NB4 (cell line): Measurements from ENCODE around the gene CELF1.
A peak's percentile ranks its signal among the peaks of the same experiment; 100 is the strongest.

ENCODE experiments used
- DNase-seq: peaks from one replicate; pipeline ENCODE4 v3.0.0; 2010; ENCODE audit warnings: low read depth
- H3K4me3 ChIP-seq: one replicate; pipeline ENCODE4 v1.5.1; 2011; ENCODE audit warnings: mild to moderate bottlenecking, low read depth, low read length, moderate library complexity
- MYC ChIP-seq: IDR thresholded peaks from 2 replicates; pipeline ENCODE4 v1.6.1; 2011; ENCODE audit warnings: low read depth, low read length
- POLR2A ChIP-seq: IDR thresholded peaks from 2 replicates; pipeline ENCODE4 v1.6.1; 2011; ENCODE audit warnings: mild to moderate bottlenecking; ENCODE audit not compliant: insufficient read length; ENCODE audit errors: extremely low read depth
- TF ChIP-seq, protein P1 (sequence below): IDR thresholded peaks from one replicate; pipeline ENCODE4 v1.5.1; 2012; ENCODE audit warnings: low read depth, low read length
- TF ChIP-seq, protein P2 (sequence below): IDR thresholded peaks from 2 replicates; pipeline ENCODE4 v1.6.1; 2011; ENCODE audit warnings: low read depth, low read length

CELF1 gene

DNA sequence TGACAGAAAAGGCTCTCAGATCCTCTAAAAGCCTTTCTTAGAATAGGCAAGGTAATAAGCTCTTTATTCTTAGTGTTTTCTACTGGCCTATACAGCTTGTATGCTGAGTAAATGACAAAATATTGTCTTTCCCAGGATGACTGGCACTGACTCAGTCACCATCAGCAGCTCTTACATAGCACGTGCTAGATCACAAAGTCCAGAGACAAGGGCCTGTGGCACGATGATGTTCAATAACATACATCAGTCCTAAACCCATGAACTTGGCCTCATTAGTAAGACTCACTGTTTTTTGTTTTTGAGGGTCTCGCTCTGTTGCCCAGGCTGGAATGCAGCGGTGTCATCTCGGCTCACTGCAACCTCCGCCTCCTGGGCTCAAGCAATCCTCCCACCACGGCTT lies 42.7 kb downstream of the CELF1 start:
- no peak overlapping the region for H3K4me3 ChIP-seq
- no peak for DNase-seq
- TF ChIP-seq, protein P1, sequence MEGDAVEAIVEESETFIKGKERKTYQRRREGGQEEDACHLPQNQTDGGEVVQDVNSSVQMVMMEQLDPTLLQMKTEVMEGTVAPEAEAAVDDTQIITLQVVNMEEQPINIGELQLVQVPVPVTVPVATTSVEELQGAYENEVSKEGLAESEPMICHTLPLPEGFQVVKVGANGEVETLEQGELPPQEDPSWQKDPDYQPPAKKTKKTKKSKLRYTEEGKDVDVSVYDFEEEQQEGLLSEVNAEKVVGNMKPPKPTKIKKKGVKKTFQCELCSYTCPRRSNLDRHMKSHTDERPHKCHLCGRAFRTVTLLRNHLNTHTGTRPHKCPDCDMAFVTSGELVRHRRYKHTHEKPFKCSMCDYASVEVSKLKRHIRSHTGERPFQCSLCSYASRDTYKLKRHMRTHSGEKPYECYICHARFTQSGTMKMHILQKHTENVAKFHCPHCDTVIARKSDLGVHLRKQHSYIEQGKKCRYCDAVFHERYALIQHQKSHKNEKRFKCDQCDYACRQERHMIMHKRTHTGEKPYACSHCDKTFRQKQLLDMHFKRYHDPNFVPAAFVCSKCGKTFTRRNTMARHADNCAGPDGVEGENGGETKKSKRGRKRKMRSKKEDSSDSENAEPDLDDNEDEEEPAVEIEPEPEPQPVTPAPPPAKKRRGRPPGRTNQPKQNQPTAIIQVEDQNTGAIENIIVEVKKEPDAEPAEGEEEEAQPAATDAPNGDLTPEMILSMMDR: no peak
- TF ChIP-seq, protein P2, sequence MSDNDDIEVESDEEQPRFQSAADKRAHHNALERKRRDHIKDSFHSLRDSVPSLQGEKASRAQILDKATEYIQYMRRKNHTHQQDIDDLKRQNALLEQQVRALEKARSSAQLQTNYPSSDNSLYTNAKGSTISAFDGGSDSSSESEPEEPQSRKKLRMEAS: no peak
- TF ChIP-seq POLR2A (no peak), MYC (no peak)

DNA sequence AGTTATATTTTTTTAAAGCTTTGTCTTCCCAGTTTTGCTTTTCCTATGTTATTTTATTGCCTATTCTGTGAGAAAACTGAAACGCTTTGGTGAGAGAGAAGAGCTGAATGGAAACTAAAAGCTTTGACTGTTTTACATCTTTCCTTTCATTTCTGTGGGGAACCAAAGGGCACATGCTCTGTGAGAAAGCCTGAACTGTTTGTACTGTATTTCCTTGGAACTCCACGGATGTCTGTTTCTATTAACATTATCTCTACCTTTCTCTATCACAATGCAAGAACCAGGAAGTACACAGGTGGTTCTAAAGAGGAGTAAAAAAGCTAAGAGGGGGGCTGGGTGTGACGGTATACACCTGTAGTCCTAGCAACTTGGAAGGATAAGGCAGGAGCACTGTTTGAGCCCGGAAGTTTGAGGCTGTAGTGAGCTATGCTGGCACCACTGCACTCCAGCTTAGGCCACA lies 43.8 kb downstream of the CELF1 start:
- TF ChIP-seq MYC (no peak), POLR2A (no peak)
- TF ChIP-seq, protein P2: no peak
- TF ChIP-seq, protein P1: no peak
- no peak overlapping the region for H3K4me3 ChIP-seq
- DNase-seq: no peak

DNA sequence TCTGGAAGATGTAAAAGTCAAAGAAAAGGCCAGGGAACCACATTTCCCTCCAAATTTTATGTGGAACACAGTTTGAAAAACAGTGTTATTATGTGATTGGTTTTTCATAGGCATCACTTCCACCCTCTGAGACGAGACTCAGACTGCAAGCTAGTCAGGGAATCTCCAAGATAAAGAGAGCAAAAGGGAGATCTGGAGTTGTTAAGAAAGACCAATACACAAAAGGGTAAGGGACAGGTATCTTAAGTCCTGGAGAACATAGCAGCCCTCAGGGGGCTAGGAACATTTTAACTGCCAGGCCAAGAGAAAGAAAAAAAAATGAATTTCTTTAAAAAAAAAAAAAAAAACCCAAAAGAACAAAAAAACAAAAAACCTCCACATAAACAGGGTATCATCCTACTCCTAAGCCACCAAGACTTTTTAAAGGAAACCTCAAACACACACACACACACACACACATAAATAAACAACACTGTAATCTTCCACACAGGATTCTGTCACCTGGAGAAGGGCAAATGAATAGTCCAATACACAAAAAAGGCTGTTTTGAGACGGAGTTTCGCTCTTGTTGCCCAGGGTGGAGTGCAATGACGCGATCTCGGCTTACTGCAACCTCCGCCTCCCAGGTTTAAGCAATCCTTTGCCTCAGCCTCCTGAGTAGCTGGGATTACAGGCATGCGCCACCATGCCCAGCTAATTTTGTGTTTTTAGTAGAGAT lies 44.5 kb downstream of the CELF1 start:
- TF ChIP-seq MYC (no peak), POLR2A (no peak)
- TF ChIP-seq, protein P2: no peak
- TF ChIP-seq, protein P1: no peak
- no peak overlapping the region for H3K4me3 ChIP-seq
- no peak for DNase-seq

DNA sequence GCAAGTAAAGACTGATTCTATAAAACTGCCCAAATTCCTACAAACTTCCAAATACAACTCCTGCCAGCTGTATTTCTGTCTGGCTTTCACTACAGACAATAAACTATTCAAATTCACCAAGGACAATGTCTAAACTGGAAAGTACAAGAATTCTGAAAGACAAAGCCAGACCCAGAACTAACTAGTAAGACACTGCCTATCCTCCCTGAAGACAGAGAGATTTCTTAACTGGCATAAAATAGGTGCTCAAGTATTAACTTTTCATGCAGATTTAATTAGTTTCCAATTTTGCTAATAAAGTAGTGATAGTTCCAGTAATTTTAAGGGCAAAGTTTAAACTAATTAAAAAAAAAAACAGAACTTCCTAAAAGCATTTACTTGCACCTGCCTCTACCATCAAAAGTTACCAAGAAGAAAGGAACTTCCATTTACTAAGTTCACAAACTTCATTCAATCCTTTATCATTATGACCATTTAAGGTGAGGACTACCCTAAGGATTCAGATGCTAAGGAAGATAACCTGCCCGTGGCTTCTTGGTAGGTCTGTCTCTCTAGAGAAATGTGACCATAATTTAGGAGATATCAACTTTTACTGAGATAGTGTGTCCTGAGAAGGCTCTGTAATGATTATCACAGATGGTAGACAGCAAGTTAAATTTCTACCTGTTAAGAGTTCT lies 45.2 kb downstream of the CELF1 start:
- H3K4me3 ChIP-seq: no peak overlapping the region
- DNase-seq: no peak
- TF ChIP-seq, protein P1: no peak
- TF ChIP-seq, protein P2: no peak
- TF ChIP-seq MYC (no peak), POLR2A (no peak)

DNA sequence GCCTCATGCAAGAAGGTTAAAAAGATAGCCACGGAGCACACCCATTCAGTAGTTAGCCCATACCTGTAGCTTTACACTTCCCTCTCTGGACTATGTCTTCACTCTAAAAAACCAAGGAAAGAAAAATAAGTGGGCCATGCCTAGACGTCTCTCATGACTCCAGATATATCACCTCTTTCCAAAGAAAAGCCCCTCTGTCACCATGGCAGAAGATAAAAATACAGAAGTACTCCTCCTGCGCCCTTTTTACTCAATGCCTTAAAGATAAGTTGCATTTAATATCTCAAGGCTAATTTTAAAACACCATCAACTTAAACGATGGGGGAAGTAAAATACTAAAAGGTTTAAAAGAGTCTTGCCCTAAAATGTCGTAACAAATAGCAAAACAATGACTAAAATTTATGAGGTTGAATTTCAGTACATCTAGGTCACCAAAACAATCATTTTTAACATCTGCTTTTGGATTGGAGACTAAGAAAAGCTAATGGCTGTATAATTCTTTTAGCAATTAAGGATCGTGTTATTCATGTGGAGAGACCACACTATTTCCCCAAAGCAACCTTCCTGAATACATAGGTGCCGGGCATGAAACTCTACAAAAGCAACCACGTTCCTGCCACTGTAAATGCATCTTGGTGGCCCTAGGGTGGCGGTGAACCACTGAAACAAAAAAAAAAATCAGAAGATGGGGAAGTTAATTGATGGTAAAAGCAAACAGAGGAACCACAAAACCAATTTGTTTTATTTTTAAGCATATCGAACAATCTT lies 46.0 kb downstream of the CELF1 start:
- DNase-seq: peak; percentile 17
- H3K4me3 ChIP-seq: no peak overlapping the region
- TF ChIP-seq, protein P1: no peak
- TF ChIP-seq, protein P2: no peak
- TF ChIP-seq POLR2A (no peak), MYC (no peak)
